Stimulated activated CD8-positive, alpha-beta memory T cell treated with anti-CD3 and anti-CD28 coated beads, Interleukin-15, amount 100 ng/mL, for 48 hours (primary cell): Measurements from ENCODE around the gene PTCRA.

Experiments
- DNase-seq, 2 donors: peaks; one replicate each; pipeline ENCODE4 v3.0.0-alpha.2; 2020; ENCODE audit warnings: low read depth in 2 of 2

Gene PTCRA

DNA sequence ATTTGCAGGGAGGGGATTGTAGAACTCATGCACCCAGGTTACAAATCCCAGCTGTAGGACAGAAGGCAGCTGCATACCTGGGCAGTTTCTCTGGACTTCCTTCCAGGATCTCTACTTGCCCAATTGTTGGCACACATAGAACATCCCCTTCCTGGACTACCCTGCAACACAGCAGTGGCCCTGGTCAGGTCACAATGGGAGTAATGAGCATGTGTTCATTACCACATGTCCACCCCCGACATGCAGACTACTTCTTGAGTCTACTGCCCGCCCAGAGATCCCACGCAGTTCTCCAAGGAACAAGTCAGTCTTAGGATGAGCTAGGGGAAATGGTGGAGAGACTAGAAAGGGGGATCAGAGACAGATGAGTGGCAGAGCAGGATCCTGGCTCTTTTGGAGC is 58.1 kb downstream of the PTCRA start:
- DNase-seq = no peak

DNA sequence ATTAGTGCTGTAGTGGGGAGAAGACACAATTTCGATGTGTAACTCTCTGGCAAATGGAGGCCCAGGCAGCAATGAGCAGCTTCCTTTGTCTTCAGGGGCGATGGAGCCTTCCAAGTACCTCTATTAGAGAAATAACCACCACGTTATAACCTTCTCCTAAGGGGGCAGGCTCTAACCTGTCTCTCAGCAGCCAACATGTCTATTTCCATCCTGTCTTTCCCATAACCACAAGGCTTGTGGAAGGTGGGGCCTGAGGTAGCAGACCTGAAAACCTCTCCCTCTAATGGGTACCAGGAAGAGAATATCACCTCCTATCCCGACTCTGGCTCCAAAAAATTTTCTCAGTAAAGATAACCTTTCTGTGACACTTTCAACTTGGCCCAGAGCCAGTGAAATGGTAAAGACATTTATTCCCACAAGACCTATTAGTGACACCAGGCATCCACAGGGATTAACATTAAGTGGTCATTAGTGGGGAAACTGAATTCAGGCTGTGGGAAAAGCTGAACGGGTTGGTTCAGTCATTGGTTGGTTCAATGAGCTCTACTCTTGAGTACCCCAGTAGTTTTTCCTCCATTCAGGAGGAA is 59.2 kb downstream of the PTCRA start:
- DNase-seq = no peak
